ENCODE data around the gene TSPAN18. TPM values are rescaled to one million over a fixed set of nuclear protein-coding genes. Genes with fewer than 3 reads are reported as not detected.

TSPAN18 gene
- total RNA-seq, 4 donors from 2014 or later, result 27.7 to 70.1 (median 50.2) TPM

DNA sequence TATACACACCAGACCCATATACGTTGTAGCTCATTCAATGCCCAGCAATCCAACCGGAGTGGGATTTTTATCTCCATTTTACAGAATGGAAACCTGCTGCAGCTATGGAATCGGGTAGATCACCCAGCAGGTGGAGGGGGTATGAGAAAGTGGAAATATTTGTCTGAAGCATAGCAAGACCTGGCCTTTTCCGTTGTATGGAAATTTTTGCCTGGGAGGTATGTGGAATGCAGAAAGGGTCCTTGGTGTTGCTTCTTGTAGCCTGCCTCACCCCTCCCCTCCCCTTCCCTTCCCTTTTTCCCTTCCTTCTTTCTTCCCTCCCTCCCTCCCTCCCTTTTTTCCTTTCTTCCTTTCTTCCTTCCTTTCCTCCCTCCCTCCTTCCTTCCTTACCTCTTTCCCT is 15.2 kb downstream of the TSPAN18 start:
- H3K9me3 ChIP-seq, result no peaks in the 10 kb centered on the region
- WGBS, result 68% methylated on average over 4 of the region's 4 CpGs
- peaks cover 48 to 98% (median 93%) of the 10 kb centered on the region in 4 donors for H3K4me1 ChIP-seq
- H3K27ac ChIP-seq (replicated peaks in 1 of 4), result peak overlapping the region; percentile 80 to 85 (median 84)
- H3K36me3 ChIP-seq, result peaks cover 0 to 4% (median 0%) of the 10 kb centered on the region in 4 donors
- no peak for DNase-seq (ENCODE audit: extremely low spot score)
- H3K4me3 ChIP-seq, result no peak overlapping the region
- H3K27me3 ChIP-seq, result no peaks in the 10 kb centered on the region
- intact Hi-C loops (cut with DNase I), result no loop called here
- TF ChIP-seq POLR2A (IDR thresholded peaks at IDR 0.05; ENCODE audit: low read depth) (no peak), POLR2AphosphoS5 (IDR thresholded peaks at IDR 0.05) (no peak), EP300 (IDR thresholded peaks at IDR 0.05) (no peak)
- TF ChIP-seq, protein P1, sequence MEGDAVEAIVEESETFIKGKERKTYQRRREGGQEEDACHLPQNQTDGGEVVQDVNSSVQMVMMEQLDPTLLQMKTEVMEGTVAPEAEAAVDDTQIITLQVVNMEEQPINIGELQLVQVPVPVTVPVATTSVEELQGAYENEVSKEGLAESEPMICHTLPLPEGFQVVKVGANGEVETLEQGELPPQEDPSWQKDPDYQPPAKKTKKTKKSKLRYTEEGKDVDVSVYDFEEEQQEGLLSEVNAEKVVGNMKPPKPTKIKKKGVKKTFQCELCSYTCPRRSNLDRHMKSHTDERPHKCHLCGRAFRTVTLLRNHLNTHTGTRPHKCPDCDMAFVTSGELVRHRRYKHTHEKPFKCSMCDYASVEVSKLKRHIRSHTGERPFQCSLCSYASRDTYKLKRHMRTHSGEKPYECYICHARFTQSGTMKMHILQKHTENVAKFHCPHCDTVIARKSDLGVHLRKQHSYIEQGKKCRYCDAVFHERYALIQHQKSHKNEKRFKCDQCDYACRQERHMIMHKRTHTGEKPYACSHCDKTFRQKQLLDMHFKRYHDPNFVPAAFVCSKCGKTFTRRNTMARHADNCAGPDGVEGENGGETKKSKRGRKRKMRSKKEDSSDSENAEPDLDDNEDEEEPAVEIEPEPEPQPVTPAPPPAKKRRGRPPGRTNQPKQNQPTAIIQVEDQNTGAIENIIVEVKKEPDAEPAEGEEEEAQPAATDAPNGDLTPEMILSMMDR (IDR thresholded peaks at IDR 0.05), result no peak

DNA sequence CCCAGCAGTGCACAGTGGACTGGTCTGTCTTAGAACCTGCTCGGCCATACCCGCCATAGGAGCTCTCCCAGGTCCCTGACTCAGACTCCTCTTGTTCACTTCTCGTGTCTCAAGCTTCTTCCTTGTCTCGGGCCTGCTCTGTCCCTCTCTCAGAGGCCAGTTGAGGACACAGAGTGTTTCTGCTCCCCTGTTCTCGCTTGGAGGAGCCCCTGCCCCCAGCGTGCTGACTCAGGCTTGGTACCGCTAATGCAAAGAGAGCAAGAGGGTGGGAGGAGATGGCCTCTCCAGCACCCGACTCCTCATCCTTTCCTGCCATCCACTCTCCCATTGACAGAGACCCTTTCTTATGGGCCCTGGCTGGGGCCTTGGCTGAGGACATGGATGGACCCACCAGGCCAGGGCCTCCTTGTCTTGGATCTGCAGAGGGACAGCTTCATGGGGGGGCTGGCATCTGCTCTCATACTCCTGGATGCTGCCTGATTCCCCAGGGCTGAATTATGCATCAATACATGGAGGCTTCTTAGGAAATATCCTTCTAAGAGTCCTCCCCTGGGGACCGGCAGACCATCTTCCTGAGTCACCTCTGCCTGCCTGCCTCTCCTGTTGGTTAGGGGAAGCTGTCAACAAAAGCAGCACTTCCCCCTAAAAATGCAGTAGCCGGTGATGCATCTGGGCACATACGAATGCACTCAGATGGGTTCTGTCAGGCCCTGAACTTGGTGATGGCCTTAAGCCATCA is 15.9 kb downstream of the TSPAN18 start:
- H3K4me3 ChIP-seq, result no peak overlapping the region
- TF ChIP-seq, protein P1 (IDR thresholded peaks at IDR 0.05), result no peak
- TF ChIP-seq EP300 (IDR thresholded peaks at IDR 0.05) (no peak), POLR2A (IDR thresholded peaks at IDR 0.05; ENCODE audit: low read depth) (no peak), POLR2AphosphoS5 (IDR thresholded peaks at IDR 0.05) (no peak)
- peaks cover 0 to 4% (median 0%) of the 10 kb centered on the region in 4 donors for H3K36me3 ChIP-seq
- 75% methylated on average over 11 of the region's 11 CpGs for WGBS
- intact Hi-C loops (cut with DNase I), result no loop called here
- H3K27me3 ChIP-seq, result no peaks in the 10 kb centered on the region
- no peak for DNase-seq (ENCODE audit: extremely low spot score)
- H3K9me3 ChIP-seq, result no peaks in the 10 kb centered on the region
- peak overlapping the region; percentile 80 to 85 (median 84) for H3K27ac ChIP-seq (replicated peaks in 1 of 4)
- H3K4me1 ChIP-seq, result peaks cover 53 to 100% (median 94%) of the 10 kb centered on the region in 4 donors

DNA sequence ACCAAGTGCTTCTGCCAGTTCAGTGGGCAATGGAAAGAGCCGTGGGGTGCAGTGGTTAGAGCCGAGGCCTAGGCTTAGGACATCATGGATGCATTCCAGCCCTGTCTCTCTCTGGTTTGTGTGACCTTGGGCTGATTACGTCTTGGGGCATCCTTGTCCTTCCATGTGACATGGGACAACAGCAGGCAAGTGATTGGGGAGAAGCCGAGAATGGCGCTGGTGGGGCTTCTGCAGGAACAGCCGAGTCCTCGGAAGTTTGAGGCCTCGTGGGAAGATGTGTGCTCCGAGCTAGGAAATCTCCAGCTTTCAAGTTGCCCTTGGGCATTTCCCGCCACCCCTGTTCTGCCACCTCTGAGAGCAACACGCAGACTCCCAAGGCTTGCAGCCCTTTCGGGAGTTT is 16.6 kb downstream of the TSPAN18 start:
- Histone ChIP-seq H3K27me3 (no peaks in the 10 kb centered on the region), H3K4me1 (peaks cover 50 to 100% (median 96%) of the 10 kb centered on the region in 4 donors), H3K9me3 (no peaks in the 10 kb centered on the region), H3K27ac (replicated peaks in 1 of 4) (peak overlapping the region; percentile 80 to 85 (median 84)), H3K36me3 (peaks cover 0 to 4% (median 0%) of the 10 kb centered on the region in 4 donors), H3K4me3 (no peak overlapping the region)
- 72% methylated on average over 5 of the region's 12 CpGs for WGBS
- no peak for DNase-seq (ENCODE audit: extremely low spot score)
- no peak for TF ChIP-seq POLR2AphosphoS5 (IDR thresholded peaks at IDR 0.05)
- no peak for TF ChIP-seq EP300 (IDR thresholded peaks at IDR 0.05)
- intact Hi-C loops (cut with DNase I), result no loop called here

DNA sequence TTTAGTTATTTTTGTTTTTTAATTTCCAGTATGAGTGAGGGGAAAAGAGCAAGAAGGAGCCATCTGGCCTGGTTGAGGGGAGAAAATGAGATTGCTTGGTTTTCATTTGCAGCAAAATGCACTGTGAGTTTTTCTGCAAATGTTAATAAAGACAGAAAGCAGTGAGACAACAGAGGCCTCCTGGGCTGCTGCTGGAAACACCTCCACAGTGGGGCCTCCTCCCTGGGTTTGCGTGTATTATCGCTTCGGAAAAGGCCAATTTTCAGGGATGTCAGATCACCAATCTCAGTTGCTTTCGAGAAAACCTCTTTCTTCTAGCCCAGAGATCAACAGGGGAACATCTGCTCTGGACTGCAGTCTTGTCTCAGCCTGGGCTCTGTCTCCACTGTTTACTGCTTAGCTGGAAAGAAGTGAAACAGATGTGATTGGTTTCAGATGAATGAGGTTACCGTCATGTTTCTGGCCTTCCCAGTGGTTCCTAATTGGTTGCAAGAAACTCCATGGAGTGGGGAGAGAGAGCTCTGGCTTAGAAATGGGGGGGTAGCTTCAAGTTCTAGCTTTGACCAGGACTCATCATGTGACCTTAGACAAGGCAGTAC is 17.3 kb downstream of the TSPAN18 start:
- Histone ChIP-seq H3K36me3 (no peaks in the 10 kb centered on the region), H3K4me1 (peaks cover 56 to 100% (median 98%) of the 10 kb centered on the region in 4 donors), H3K9me3 (no peaks in the 10 kb centered on the region), H3K27ac (replicated peaks in 1 of 4) (peak overlapping the region; percentile 80 to 85 (median 84)), H3K4me3 (no peak overlapping the region), H3K27me3 (no peaks in the 10 kb centered on the region)
- 39% methylated on average over 5 of the region's 5 CpGs for WGBS
- DNase-seq (ENCODE audit: extremely low spot score), result no peak
- TF ChIP-seq POLR2AphosphoS5 (IDR thresholded peaks at IDR 0.05), result peak; percentile 33 to 60
- TF ChIP-seq POLR2A (IDR thresholded peaks at IDR 0.05; ENCODE audit: low read depth), result no peak
- intact Hi-C loops (cut with DNase I), result no loop called here

DNA sequence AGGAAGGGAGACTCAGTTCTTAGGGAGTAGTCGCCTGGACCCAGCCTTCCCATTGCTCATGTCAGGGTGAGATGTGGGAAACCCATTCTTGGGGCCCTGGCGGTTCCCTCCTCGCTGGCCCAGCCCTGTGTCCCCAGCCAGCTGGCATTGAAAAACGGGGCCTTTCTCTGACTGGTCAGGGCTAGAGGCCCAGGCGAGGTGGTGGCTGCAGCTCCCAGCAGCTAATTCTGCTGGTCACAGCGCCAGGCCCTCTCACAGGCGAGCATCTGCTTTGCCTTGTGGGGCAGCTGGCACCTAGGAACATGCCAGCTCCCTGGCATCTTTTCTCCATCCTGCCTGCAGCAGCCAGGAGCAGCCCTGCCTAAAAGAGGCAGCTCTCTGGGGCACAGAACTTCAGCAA is 20.1 kb downstream of the TSPAN18 start:
- no peak for DNase-seq (ENCODE audit: extremely low spot score)
- TF ChIP-seq, protein P1 (IDR thresholded peaks at IDR 0.05), result no peak
- TF ChIP-seq POLR2A (IDR thresholded peaks at IDR 0.05; ENCODE audit: low read depth) (no peak), POLR2AphosphoS5 (IDR thresholded peaks at IDR 0.05) (no peak), EP300 (IDR thresholded peaks at IDR 0.05) (no peak)
- 73% methylated on average over 7 of the region's 7 CpGs for WGBS
- H3K27me3 ChIP-seq, result no peaks in the 10 kb centered on the region
- no peaks in the 10 kb centered on the region for H3K36me3 ChIP-seq
- intact Hi-C loops (cut with DNase I), result no loop called here
- H3K9me3 ChIP-seq, result no peaks in the 10 kb centered on the region
- peak overlapping the region; percentile 80 to 85 (median 84) for H3K27ac ChIP-seq (replicated peaks in 1 of 4)
- H3K4me3 ChIP-seq, result no peak overlapping the region
- peaks cover 57 to 100% (median 92%) of the 10 kb centered on the region in 4 donors for H3K4me1 ChIP-seq
